Lower leg skin (tissue), 4 donors: ENCODE results near the gene TXNDC2. TPM values are rescaled to one million over a fixed set of nuclear protein-coding genes. Genes with fewer than 3 reads are reported as not detected.

Source experiments
- DNase-seq, 2 donors: peaks; one replicate each; pipeline ENCODE4 v3.0.0-alpha.2; 2019; ENCODE audit warnings: low spot score in 2 of 2
- H3K4me3 ChIP-seq: fragments of 200-600 bp; sonication (generic); 2 replicates; pipeline ENCODE4 v1.5.1; 2017; ENCODE audit warnings: mild to moderate bottlenecking, low read depth; ENCODE audit not compliant: poor library complexity, severe bottlenecking
- CTCF ChIP-seq, 3 donors: fragments of 450-650 bp; IDR thresholded peaks; one replicate each; pipeline ENCODE4 v1.5.1; 2016; ENCODE audit warnings: antibody characterized with exemption in 3 of 3, mild to moderate bottlenecking in 3 of 3, moderate library complexity in 2 of 3
- POLR2A ChIP-seq, 2 donors: fragments of 450-650 bp; IDR thresholded peaks; one replicate each; pipeline ENCODE4 v1.6.1; 2016 to 2017; ENCODE audit warnings: antibody characterized with exemption in 2 of 2, mild to moderate bottlenecking in 1 of 2, moderate library complexity in 1 of 2
- WGBS, 2 donors: methylation state at CpG; one replicate each; pipeline ENCODE4 v1.1.5; 2018; 5-methylcytosine and 5-hydroxymethylcytosine counted together
- intact Hi-C: fragments of 100-400 bp; cut with DNase I; formaldehyde crosslinking; loops from one replicate; pipeline ENCODE4 v1.15.0; 2023; ENCODE audit warnings: low total_unique reads
- total RNA-seq, 4 donors: library from RNA; depleted of rRNA; stranded (reverse); fragments of >200 nt; gene quantifications; one replicate each; pipeline ENCODE4 v1.1.0, GENCODE V29; 2016

Gene TXNDC2
- total RNA-seq, 4 donors from 2014 or later, result 0.06 TPM; not detected in 3

- no peak overlapping the region for H3K4me3 ChIP-seq
- DNase-seq, result no peak
- intact Hi-C loops, result no loop called here
- TF ChIP-seq POLR2A (IDR thresholded peaks at IDR 0.05) (no peak), CTCF (IDR thresholded peaks at IDR 0.05) (no peak)
Observed at GRCh38 chr18:9872823-9873222, 12.9 kb upstream of the TXNDC2 start.

- WGBS, 2 donors, result 84 to 97% methylated on average over 1 of the region's 1 CpG
- no peak for DNase-seq
- TF ChIP-seq CTCF (IDR thresholded peaks at IDR 0.05), result no peak
- no peak for TF ChIP-seq POLR2A (IDR thresholded peaks at IDR 0.05)
- intact Hi-C loops, result no loop called here
- H3K4me3 ChIP-seq, result no peak overlapping the region
Observed at GRCh38 chr18:9874728-9875127, 11.0 kb upstream of the TXNDC2 start.

GRCh38 chr18:9876212-9876866 lies 9.4 kb upstream of the TXNDC2 start:
- no peak for DNase-seq
- intact Hi-C loops, result no loop called here
- TF ChIP-seq POLR2A (IDR thresholded peaks at IDR 0.05) (no peak), CTCF (IDR thresholded peaks at IDR 0.05) (no peak)
- H3K4me3 ChIP-seq, result no peak overlapping the region
- 89 to 93% methylated on average over 2 of the region's 2 CpGs for WGBS, 2 donors

- no peak overlapping the region for H3K4me3 ChIP-seq
- intact Hi-C loops, result no loop called here
- DNase-seq, result no peak
- no peak for TF ChIP-seq POLR2A (IDR thresholded peaks at IDR 0.05)
- no peak for TF ChIP-seq CTCF (IDR thresholded peaks at IDR 0.05)
- WGBS, 2 donors, result 36 to 38% methylated on average over 9 of the region's 9 CpGs
Observed at GRCh38 chr18:9876867-9877654, 8.7 kb upstream of the TXNDC2 start.

- intact Hi-C loops, result no loop called here
- H3K4me3 ChIP-seq, result no peak overlapping the region
- DNase-seq, result no peak
- TF ChIP-seq CTCF (IDR thresholded peaks at IDR 0.05) (no peak), POLR2A (IDR thresholded peaks at IDR 0.05) (no peak)
Observed at GRCh38 chr18:9877655-9878014, 8.1 kb upstream of the TXNDC2 start.
